Hepatocyte (in vitro differentiated cells): ENCODE results near the gene LIME1.

Source experiments
- CTCF ChIP-seq: fragments of 200-600 bp; sonication (generic); IDR thresholded peaks from 2 replicates; pipeline ENCODE4 v1.5.1; 2016; ENCODE audit warnings: antibody characterized with exemption, mild to moderate bottlenecking; ENCODE audit not compliant: poor library complexity
- EZH2 ChIP-seq: fragments of 200-600 bp; sonication (generic); IDR thresholded peaks from 2 replicates; pipeline ENCODE4 v1.6.1; 2016; ENCODE audit warnings: antibody characterized with exemption, mild to moderate bottlenecking, borderline replicate concordance
- EZH2phosphoT487 ChIP-seq: fragments of 200-600 bp; sonication (generic); IDR thresholded peaks from one replicate; pipeline ENCODE4 v1.6.1; 2018; ENCODE audit warnings: antibody characterized with exemption, mild to moderate bottlenecking, low read depth, moderate library complexity; ENCODE audit not compliant: unreplicated experiment, severe bottlenecking

- TF ChIP-seq CTCF (no peak), EZH2 (no peak), EZH2phosphoT487 (no peak)
Measured at GRCh38 chr20:63787302-63787701, 50.8 kb downstream of the LIME1 start.
